H1 (cell line): ENCODE results near the gene BRICD5. TPM values are rescaled to one million over a fixed set of nuclear protein-coding genes. Genes with fewer than 3 reads are reported as not detected.

Source experiments
- CTCF ChIA-PET: fragments of 300-600 bp; sonication (Branson Sonifier 250); formaldehyde crosslinking; loops from one replicate; lab custom pipeline; 2021; ENCODE audit not compliant: partially characterized antibody; lab: Charles Lee
- POLR2A ChIA-PET: fragments of 300-600 bp; sonication (Branson Sonifier 250); formaldehyde crosslinking; loops from one replicate; lab custom pipeline; 2021; ENCODE audit warnings: inconsistent platforms; ENCODE audit not compliant: partially characterized antibody; lab: Charles Lee
- DNase-seq, 2 experiments: peaks; one replicate each; pipeline versions ENCODE4 v3.0.0 to v3.0.0-alpha.2; 2010 to 2022; ENCODE audit warnings: low spot score in 2 of 2, low read depth in 1 of 2, mixed read lengths in 1 of 2
- FAIRE-seq: peaks from 2 replicates; lab custom pipeline; 2011; peaks lifted over from hg19 to GRCh38; lab: Jason Lieb, UNC
- H2AFZ ChIP-seq: 2 replicates; pipeline ENCODE4 v1.8.1; 2012; ENCODE audit warnings: low read length, inconsistent platforms
- H2AK5ac ChIP-seq: 2 replicates; pipeline ENCODE4 v1.6.1; 2013; ENCODE audit warnings: low read depth, low read length
- H2BK120ac ChIP-seq: replicated peaks from 2 replicates; pipeline ENCODE3; 2013; ENCODE audit warnings: low read depth, low read length, inconsistent platforms
- H2BK12ac ChIP-seq: 2 replicates; pipeline ENCODE4 v1.6.1; 2013; ENCODE audit warnings: low read depth, low read length
- H2BK15ac ChIP-seq: 2 replicates; pipeline ENCODE4 v1.6.1; 2013; ENCODE audit warnings: low read length
- H2BK20ac ChIP-seq: 2 replicates; pipeline ENCODE4 v1.6.1; 2013; ENCODE audit warnings: low read length
- H2BK5ac ChIP-seq: 2 replicates; pipeline ENCODE4 v1.6.1; 2013; ENCODE audit warnings: low read depth, low read length
- H3K14ac ChIP-seq: 2 replicates; pipeline ENCODE4 v1.6.1; 2013; ENCODE audit warnings: inconsistent platforms; ENCODE audit not compliant: insufficient read length
- H3K18ac ChIP-seq: 2 replicates; pipeline ENCODE4 v1.6.1; 2013; ENCODE audit warnings: low read length; ENCODE audit errors: extremely low read depth
- H3K23ac ChIP-seq: 2 replicates; pipeline ENCODE4 v1.6.1; 2013; ENCODE audit warnings: inconsistent platforms; ENCODE audit not compliant: insufficient read length
- H3K23me2 ChIP-seq: 2 replicates; pipeline ENCODE4 v1.6.1; 2013; ENCODE audit warnings: low read depth, low read length
- H3K27ac ChIP-seq: 2 replicates; pipeline ENCODE4 v1.6.1; 2011; ENCODE audit warnings: low read depth, low read length, inconsistent platforms
- H3K27me3 ChIP-seq, 4 experiments: replicated peaks in 1 of 4; 1 replicate in 1 of 4; 2 replicates in 3 of 4; pipeline versions ENCODE4 v1.6.1 to v1.8.1; 2011 to 2013; ENCODE audit warnings: low read length in 3 of 4, mild to moderate bottlenecking in 3 of 4, inconsistent platforms in 2 of 4, mixed read lengths in 2 of 4, moderate library complexity in 1 of 4; ENCODE audit not compliant: control insufficient read depth in 3 of 4, insufficient read depth in 3 of 4; ENCODE audit errors: extremely low read depth in 1 of 4
- H3K36me3 ChIP-seq, 4 experiments: 2 replicates each; pipeline versions ENCODE4 v1.6.1 to v1.8.1; 2011 to 2013; ENCODE audit warnings: mild to moderate bottlenecking in 4 of 4, low read length in 3 of 4, moderate library complexity in 2 of 4, control low read depth in 1 of 4, inconsistent platforms in 1 of 4; ENCODE audit not compliant: insufficient read depth in 4 of 4, control insufficient read depth in 2 of 4
- H3K4ac ChIP-seq: replicated peaks from 2 replicates; pipeline ENCODE3; 2013; ENCODE audit warnings: low read length, low read depth, mixed read lengths, inconsistent platforms; ENCODE audit not compliant: insufficient read length
- H3K4me1 ChIP-seq, 4 experiments: replicated peaks in 1 of 4; 1 replicate in 1 of 4; 2 replicates in 3 of 4; pipeline versions ENCODE4 v1.6.1 to v1.8.1; 2011 to 2013; ENCODE audit warnings: low read length in 3 of 4, inconsistent platforms in 2 of 4, mixed read lengths in 1 of 4; ENCODE audit not compliant: insufficient read depth in 4 of 4, control insufficient read depth in 3 of 4
- H3K4me2 ChIP-seq, 2 experiments: 2 replicates each; pipeline versions ENCODE4 v1.6.1 to v1.8.1; 2011 to 2013; ENCODE audit warnings: low read depth in 2 of 2, low read length in 2 of 2, control low read depth in 1 of 2, inconsistent platforms in 1 of 2, mild to moderate bottlenecking in 1 of 2; ENCODE audit not compliant: insufficient read depth in 1 of 2
- H3K4me3 ChIP-seq, 4 experiments: fragments of 200-600, 300-600 bp in 1 of 4; sonication (generic), shearing (Covaris generic), sonication (Bioruptor Twin) in 1 of 4; 2 replicates each; pipeline versions ENCODE4 v1.5.1 to v1.8.1; 2011 to 2016; ENCODE audit warnings: low read length in 4 of 4, low read depth in 3 of 4, control low read depth in 2 of 4, inconsistent platforms in 2 of 4, mild to moderate bottlenecking in 2 of 4, mixed read lengths in 1 of 4, moderate library complexity in 1 of 4; ENCODE audit not compliant: insufficient read depth in 2 of 4; ENCODE audit errors: extremely low read depth in 1 of 4
- H3K56ac ChIP-seq: replicated peaks from 2 replicates; pipeline ENCODE3; 2013; ENCODE audit warnings: low read depth, mild to moderate bottlenecking, mixed read lengths, low read length, inconsistent platforms; ENCODE audit not compliant: insufficient read length
- H3K79me1 ChIP-seq: 2 replicates; pipeline ENCODE4 v1.6.1; 2013; ENCODE audit warnings: low read depth, low read length, control low read depth
- H3K79me2 ChIP-seq, 2 experiments: 2 replicates each; pipeline versions ENCODE4 v1.6.1 to v1.8.1; 2012 to 2013; ENCODE audit warnings: low read length in 2 of 2, mild to moderate bottlenecking in 2 of 2, inconsistent platforms in 1 of 2; ENCODE audit not compliant: insufficient read depth in 2 of 2, control insufficient read depth in 1 of 2
- H3K9ac ChIP-seq, 4 experiments: replicated peaks in 1 of 4; 1 replicate in 1 of 4; 2 replicates in 3 of 4; pipeline versions ENCODE4 v1.6.1 to v1.8.1; 2011 to 2013; ENCODE audit warnings: low read depth in 3 of 4, low read length in 3 of 4, control low read depth in 2 of 4, mild to moderate bottlenecking in 2 of 4, moderate library complexity in 2 of 4, inconsistent platforms in 1 of 4; ENCODE audit errors: extremely low read depth in 1 of 4
- H3K9me3 ChIP-seq, 2 experiments: 2 replicates each; pipeline versions ENCODE4 v1.6.1 to v1.8.1; 2012 to 2013; ENCODE audit warnings: mild to moderate bottlenecking in 2 of 2, moderate library complexity in 2 of 2, control low read depth in 1 of 2, inconsistent platforms in 1 of 2, low read depth in 1 of 2, low read length in 1 of 2, mixed read lengths in 1 of 2; ENCODE audit not compliant: insufficient read depth in 2 of 2
- H4K20me1 ChIP-seq, 2 experiments: replicated peaks in 1 of 2; 2 replicates each; pipeline versions ENCODE3 to v1.8.1; 2011 to 2013; ENCODE audit warnings: inconsistent platforms in 2 of 2, low read length in 2 of 2, mild to moderate bottlenecking in 1 of 2; ENCODE audit not compliant: insufficient read depth in 2 of 2, control insufficient read depth in 1 of 2
- H4K5ac ChIP-seq: 2 replicates; pipeline ENCODE4 v1.6.1; 2013; ENCODE audit warnings: low read length, low read depth, mixed read lengths, inconsistent platforms; ENCODE audit not compliant: insufficient read length
- H4K8ac ChIP-seq: 2 replicates; pipeline ENCODE4 v1.8.0; 2013; ENCODE audit warnings: mild to moderate bottlenecking, moderate library complexity, low read length, inconsistent platforms; ENCODE audit not compliant: insufficient read depth; ENCODE audit errors: extremely low read depth
- H4K91ac ChIP-seq: replicated peaks from 2 replicates; pipeline ENCODE3; 2013; ENCODE audit warnings: low read length, mixed read lengths, inconsistent platforms; ENCODE audit not compliant: insufficient read length
- EP300 ChIP-seq, 2 experiments: IDR thresholded peaks; 1 replicate in 1 of 2; 2 replicates in 1 of 2; pipeline ENCODE4 v1.6.1; 2011 to 2012; ENCODE audit warnings: low read depth in 2 of 2, low read length in 2 of 2, mild to moderate bottlenecking in 2 of 2, borderline replicate concordance in 1 of 2, inconsistent platforms in 1 of 2, moderate library complexity in 1 of 2
- SAP30 ChIP-seq: fragments of 300-600 bp; sonication (generic); IDR thresholded peaks from 2 replicates; pipeline ENCODE4 v1.7.1; 2012; ENCODE audit warnings: low read length, moderate library complexity, mild to moderate bottlenecking, inconsistent platforms; ENCODE audit not compliant: insufficient read depth, insufficient replicate concordance
- SP2 ChIP-seq: IDR thresholded peaks from 2 replicates; pipeline ENCODE4 v1.6.1; 2012; ENCODE audit warnings: mild to moderate bottlenecking, low read length, inconsistent platforms
- WGBS, 2 experiments: shearing (Covaris generic) in 1 of 2; methylation state at CpG; one replicate each; pipeline versions ENCODE4 v1.1.6 to v1.1.7; 2013 to 2015; ENCODE audit warnings: low lambda C conversion rate in 2 of 2, mixed read lengths in 2 of 2, inconsistent platforms in 1 of 2, low coverage in 1 of 2, missing lambda C conversion rate in 1 of 2; ENCODE audit not compliant: insufficient replicate concordance in 2 of 2, insufficient coverage in 1 of 2, insufficient read length in 1 of 2; ENCODE audit errors: extremely low coverage in 1 of 2, missing lambda C conversion rate in 1 of 2; 5-methylcytosine and 5-hydroxymethylcytosine counted together
- polyA plus RNA-seq, 7 experiments: library from polyadenylated mRNA; depleted of rRNA in 3 of 7; stranded (reverse) in 5 of 7; unstranded in 2 of 7; fragments of >200 nt in 5 of 7; fragments of 200-250 nt in 2 of 7; gene quantifications; 1 replicate in 5 of 7; 2 replicates in 1 of 7; 4 replicates in 1 of 7; pipeline versions ENCODE4 v1.2.1 to v1.2.3, GENCODE V29; 2011 to 2013; ENCODE audit warnings: missing spikeins in 2 of 7, mixed read lengths in 2 of 7
- total RNA-seq: library from RNA; stranded (reverse); fragmentation: NEBNext Ultra II Directional; extraction: Animal tissue kit (Norgen Biotek cat#: 25700); gene quantifications from 2 replicates; pipeline ENCODE4 v1.2.1, GENCODE V29; 2021

Gene BRICD5
- total and polyA plus RNA-seq, 2 of the 8 experiments (the other 6 are each of a cell fraction or from before 2014, with no cell fraction given) = 8.5 to 14.2 TPM

GRCh38 chr16:2229091-2229490, 18.4 kb upstream of the BRICD5 start:
- Histone ChIP-seq H3K79me1 (peaks cover 3% of the 10 kb centered on the region; the same call in 1 of the 2 replicates), H3K14ac (no peak overlapping the region), H3K9me3 (no peaks in the 10 kb centered on the region), H4K8ac (no peak overlapping the region), H2BK120ac (no peak overlapping the region), H3K23me2 (no peaks in the 10 kb centered on the region), H4K5ac (no peak overlapping the region), H3K4ac (no peak overlapping the region), H3K18ac (no peak overlapping the region), H3K23ac (no peak overlapping the region), H3K27ac (no peak overlapping the region), H3K9ac (no peak overlapping the region), H2BK15ac (no peak overlapping the region), H2BK5ac (no peak overlapping the region), H4K20me1 (peaks cover 9 to 15% of the 10 kb centered on the region in 2 experiments), H3K4me3 (no peak overlapping the region), H3K36me3 (peaks cover 0 to 40% (median 4%) of the 10 kb centered on the region in 4 experiments; a peak in 5 of 8 replicates), H2BK20ac (no peak overlapping the region), H3K56ac (no peak overlapping the region), H3K79me2 (peaks cover 3 to 26% of the 10 kb centered on the region in 2 experiments; a peak in 2 of 4 replicates), H2BK12ac (no peak overlapping the region), H3K4me1 (no peaks in the 10 kb centered on the region), H4K91ac (no peak overlapping the region), H3K27me3 (no peaks in the 10 kb centered on the region), H3K4me2 (no peak overlapping the region), H2AFZ (no peak overlapping the region), H2AK5ac (no peak overlapping the region)
- WGBS, 2 experiments = 94% methylated on average over 10 of the region's 12 CpGs; no CpG with 5 or more reads in 1 of the 2 experiments
- FAIRE-seq (no peak), DNase-seq (no peak)
- TF ChIP-seq EP300 (IDR thresholded peaks at IDR 0.05; ENCODE audit: borderline replicate concordance in 1 of 2, low read depth in 2 of 2, low read length in 2 of 2) = no peak
- TF ChIP-seq SP2 = no peak
- no peak for TF ChIP-seq SAP30
- ChIA-PET POLR2A (interaction anchor here (1.2 to 6.7 kb wide), 5 partner anchors 10 to 79 kb away, joined by 3 to 37 read pairs (median 3); partner anchors contain the start of genes BRICD5, ECI1 and TRAF7), CTCF (no interaction called here)
